ENCODE data around the gene MCC.

Gene MCC

DNA sequence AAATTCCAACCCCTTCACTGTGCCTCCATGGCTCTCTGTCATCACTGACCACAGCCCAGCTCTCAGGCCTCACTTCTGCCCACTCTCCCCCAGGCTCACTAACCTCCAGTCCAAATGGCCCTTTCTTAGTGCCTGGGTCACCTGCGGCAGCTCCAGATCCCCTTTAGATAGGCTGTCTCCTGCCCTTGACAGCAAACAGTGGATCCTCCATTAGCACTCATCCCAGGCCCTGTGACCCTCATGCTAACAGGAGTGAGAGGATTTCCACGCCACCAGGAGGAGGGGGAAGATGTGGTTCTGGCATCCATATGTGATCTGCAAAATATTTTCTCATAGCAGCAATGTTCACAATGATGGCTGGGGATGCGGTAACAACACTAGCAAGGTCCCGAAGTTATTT lies 372.3 kb downstream of the MCC start:
- TF ChIP-seq, protein P1, sequence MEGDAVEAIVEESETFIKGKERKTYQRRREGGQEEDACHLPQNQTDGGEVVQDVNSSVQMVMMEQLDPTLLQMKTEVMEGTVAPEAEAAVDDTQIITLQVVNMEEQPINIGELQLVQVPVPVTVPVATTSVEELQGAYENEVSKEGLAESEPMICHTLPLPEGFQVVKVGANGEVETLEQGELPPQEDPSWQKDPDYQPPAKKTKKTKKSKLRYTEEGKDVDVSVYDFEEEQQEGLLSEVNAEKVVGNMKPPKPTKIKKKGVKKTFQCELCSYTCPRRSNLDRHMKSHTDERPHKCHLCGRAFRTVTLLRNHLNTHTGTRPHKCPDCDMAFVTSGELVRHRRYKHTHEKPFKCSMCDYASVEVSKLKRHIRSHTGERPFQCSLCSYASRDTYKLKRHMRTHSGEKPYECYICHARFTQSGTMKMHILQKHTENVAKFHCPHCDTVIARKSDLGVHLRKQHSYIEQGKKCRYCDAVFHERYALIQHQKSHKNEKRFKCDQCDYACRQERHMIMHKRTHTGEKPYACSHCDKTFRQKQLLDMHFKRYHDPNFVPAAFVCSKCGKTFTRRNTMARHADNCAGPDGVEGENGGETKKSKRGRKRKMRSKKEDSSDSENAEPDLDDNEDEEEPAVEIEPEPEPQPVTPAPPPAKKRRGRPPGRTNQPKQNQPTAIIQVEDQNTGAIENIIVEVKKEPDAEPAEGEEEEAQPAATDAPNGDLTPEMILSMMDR (IDR thresholded peaks at IDR 0.05) = no peak

DNA sequence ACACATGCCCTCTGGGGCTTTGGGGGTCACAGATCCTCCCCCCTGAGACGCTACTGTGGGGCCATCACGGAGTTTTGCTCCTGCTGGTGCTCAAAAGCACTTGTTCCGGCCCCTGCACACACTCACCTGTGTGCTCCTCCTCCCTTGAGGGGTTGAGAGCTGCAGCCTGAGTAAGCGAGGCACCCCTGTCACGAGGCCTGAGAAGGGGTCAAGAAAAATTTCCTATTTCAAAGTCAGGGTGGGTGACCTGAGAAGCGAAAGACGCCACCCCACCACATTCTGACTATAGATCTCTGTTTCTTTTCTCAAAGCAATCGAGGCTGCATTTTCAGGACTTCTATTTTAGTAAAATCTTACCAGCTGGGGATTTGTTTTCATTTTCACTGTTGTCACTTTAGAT lies 373.2 kb downstream of the MCC start:
- TF ChIP-seq, protein P1 (IDR thresholded peaks at IDR 0.05) = no peak

DNA sequence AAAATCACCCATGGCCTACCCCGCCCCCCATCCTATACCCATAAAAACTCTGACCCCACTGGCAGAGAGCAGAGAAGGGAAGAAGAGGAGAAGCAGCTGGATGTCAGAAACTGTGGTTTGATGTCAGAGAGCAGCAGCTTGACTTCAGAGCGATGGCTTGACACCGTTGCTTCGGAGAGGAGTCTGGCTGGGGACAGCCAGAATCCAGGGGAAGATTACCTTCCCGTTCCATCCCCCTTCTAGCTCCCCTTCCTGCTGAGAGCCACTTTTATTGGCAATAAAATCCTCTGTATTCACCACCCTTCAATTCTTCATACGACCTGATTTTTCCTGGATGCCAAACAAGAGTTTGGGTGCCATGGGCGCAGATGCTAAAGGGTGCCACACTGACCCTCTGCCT lies 373.7 kb downstream of the MCC start:
- TF ChIP-seq, protein P1 (IDR thresholded peaks at IDR 0.05) = no peak

DNA sequence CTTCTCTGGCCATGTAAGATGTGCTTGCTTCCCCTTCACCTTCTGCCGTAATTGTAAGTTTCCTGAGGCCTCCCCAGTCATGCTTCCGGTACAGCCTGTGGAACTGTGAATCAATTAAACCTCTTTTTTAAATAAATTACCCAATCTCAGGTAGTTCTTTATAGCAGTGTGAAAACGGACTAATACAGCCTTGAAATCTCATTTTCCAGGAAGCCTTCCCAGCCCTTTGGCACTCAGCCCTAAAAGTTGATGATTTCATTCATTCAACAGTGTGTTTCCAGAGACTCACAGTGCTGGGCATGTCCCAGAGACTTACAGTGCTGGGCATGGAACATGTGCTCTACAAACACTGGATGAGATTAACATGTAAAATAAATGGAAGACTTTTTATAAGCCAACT lies 375.8 kb downstream of the MCC start:
- TF ChIP-seq, protein P1 (IDR thresholded peaks at IDR 0.05) = no peak

DNA sequence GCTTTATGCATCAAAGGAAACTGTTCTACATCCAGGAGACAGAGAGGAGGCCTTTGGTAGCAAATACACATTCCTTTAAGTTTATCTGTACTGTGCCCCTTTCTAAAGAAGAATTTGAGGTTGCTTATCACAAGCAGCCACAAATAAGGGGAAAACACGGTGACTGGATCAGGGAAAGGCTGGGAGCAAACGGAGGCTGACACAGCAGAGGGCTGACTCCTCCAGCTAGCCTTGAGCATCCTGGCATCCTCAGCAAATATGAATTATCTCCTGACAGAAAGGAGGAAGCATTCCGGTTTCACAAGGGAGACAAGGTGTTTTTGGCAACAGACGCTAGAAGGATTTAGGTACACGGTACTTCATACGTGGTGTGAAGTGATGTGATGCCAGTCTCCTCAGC lies 378.1 kb downstream of the MCC start:
- TF ChIP-seq, protein P1 (IDR thresholded peaks at IDR 0.05) = no peak

DNA sequence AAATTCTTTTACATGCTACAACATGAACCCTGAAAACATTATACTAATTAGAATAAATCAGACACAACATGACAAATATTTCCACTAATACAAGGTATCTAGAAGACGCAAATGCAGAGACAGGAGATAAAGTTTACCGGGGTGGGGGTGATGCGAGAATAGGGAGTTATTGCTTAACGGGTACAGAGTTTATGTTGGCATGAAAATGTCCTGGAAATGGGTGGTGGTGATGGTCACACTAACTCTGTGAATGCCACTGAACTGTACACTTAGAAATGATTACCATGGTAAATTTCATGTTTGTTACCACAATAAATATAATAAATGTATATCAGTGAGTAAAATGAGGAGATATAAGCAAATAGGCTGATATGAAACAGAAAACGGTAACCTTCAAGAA lies 378.9 kb downstream of the MCC start:
- TF ChIP-seq, protein P1 (IDR thresholded peaks at IDR 0.05) = no peak

DNA sequence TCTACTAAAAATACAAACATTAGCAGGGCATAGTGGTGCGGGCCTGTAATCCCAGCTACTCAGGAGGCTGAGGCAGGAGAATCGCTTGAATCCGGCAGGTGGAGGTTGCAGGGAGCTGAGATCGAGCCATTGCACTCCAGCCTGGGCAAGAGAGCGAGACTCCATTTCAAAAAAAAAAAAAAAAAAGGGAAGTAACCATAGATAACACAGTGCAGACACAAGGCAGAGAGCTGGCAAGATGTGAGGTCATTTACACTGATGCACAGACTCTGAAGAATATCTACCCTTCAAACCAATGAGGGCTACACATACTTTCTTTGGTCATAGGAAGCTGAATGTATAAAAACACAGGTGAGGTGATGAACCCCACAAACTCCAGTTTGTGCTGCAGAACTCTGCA lies 379.8 kb downstream of the MCC start:
- TF ChIP-seq, protein P1 (IDR thresholded peaks at IDR 0.05) = no peak

DNA sequence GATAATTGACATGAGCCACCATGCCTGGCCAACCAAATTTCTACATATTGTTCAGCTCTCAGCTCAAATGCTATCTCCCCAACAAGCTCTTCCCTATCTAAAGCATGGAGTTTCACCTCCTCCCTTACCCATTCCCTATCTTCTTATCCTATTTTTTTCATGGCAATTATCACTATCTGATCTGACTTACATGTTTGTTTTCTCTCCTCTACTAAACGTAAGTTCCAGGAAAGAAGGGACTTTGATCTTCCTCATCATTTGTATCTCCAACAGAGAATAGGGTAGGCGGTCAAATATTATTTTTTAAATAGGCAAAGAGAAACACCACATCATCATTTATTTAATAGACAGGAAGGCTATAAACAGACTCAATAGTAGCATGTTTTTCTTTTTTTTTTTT lies 381.4 kb downstream of the MCC start:
- TF ChIP-seq, protein P1 (IDR thresholded peaks at IDR 0.05) = no peak
